ENCODE results near the gene ISLR.

GRCh38 chr15:74191798-74192197 is 18.3 kb downstream of the ISLR start:
- TF ChIP-seq CTCF (IDR thresholded peaks at IDR 0.05) (no peak), EP300 (IDR thresholded peaks at IDR 0.05) (no peak)

Data from esophagus muscularis mucosa (tissue), 3 donors.